ENCODE measurements around the gene CTNNA3. TPM values are rescaled to one million over a fixed set of nuclear protein-coding genes. Genes with fewer than 3 reads are reported as not detected.
A peak's percentile ranks its signal among the peaks of the same experiment; 100 is the strongest.

CTNNA3 gene
- total and polyA plus RNA-seq, 2 donors from 2014 or later: 0.45 to 0.72 TPM

DNA sequence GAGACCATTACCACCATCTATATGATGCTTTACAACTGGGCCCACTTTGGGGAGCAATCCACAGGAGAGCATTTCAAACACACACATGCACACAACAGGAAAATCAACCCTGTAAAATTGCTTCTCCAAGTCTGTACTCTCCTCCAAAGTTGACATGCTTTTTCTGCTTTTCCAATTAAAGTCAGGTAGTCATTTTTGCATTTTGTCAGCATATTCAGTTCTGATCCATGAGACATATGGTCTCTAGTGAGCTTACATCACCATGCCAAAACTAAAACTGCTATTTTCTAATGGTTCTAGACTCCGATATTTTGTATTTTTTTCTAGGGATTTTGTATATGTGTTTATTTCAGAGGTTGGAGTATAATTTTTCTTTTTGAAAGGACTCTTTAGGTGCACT is 1143.7 kb downstream of the CTNNA3 start:
- TF ChIP-seq, protein P1, sequence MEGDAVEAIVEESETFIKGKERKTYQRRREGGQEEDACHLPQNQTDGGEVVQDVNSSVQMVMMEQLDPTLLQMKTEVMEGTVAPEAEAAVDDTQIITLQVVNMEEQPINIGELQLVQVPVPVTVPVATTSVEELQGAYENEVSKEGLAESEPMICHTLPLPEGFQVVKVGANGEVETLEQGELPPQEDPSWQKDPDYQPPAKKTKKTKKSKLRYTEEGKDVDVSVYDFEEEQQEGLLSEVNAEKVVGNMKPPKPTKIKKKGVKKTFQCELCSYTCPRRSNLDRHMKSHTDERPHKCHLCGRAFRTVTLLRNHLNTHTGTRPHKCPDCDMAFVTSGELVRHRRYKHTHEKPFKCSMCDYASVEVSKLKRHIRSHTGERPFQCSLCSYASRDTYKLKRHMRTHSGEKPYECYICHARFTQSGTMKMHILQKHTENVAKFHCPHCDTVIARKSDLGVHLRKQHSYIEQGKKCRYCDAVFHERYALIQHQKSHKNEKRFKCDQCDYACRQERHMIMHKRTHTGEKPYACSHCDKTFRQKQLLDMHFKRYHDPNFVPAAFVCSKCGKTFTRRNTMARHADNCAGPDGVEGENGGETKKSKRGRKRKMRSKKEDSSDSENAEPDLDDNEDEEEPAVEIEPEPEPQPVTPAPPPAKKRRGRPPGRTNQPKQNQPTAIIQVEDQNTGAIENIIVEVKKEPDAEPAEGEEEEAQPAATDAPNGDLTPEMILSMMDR (IDR thresholded peaks at IDR 0.05; ENCODE audit: borderline replicate concordance, extremely low read depth, insufficient read depth): no peak
- Histone ChIP-seq H3K27ac (ENCODE audit: low read depth in 2 of 2, low read length in 2 of 2) (no peak overlapping the region), H3K4me3 (ENCODE audit: low read length in 3 of 3) (no peak overlapping the region), H3K4me1 (ENCODE audit: control insufficient read depth in 2 of 3, insufficient read depth in 2 of 3, low read depth in 1 of 3, low read length in 3 of 3) (no peaks in the 10 kb centered on the region), H3K9me3 (ENCODE audit: control insufficient read depth in 2 of 3, insufficient read depth in 1 of 3, low read length in 3 of 3) (no peaks in the 10 kb centered on the region), H3K9ac (ENCODE audit: low read length in 3 of 3) (no peak overlapping the region), H3K27me3 (ENCODE audit: control insufficient read depth, insufficient read depth, low read length) (no peaks in the 10 kb centered on the region), H3K36me3 (ENCODE audit: control insufficient read depth in 2 of 3, insufficient read depth in 3 of 3, low read length in 3 of 3) (no peaks in the 10 kb centered on the region)
- intact Hi-C loops (cut with DNase I): no loop called here
- FAIRE-seq (no peak), DNase-seq (no peak)

DNA sequence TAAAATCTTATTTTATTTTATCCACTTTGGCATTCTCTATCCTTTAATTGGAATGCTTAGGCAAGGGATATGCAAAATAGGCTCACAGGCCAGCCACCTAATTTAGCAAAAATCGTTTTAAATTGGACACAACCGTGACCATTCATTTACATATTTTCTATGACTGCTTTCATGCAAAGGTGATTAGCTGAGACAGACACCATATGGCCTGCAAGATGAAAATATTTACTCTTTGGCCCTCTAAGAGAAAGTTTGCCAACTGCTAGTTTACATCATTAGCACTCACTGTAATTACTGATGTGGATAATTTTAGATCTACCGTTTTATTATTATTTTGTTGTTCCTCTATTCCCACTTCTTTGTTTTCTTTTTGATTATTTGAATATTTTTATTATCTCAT is 1145.6 kb downstream of the CTNNA3 start:
- no peak overlapping the region for H3K4me3 ChIP-seq (ENCODE audit: low read length in 3 of 3)
- DNase-seq: no peak
- no peak overlapping the region for H3K9ac ChIP-seq (ENCODE audit: low read length in 3 of 3)
- FAIRE-seq: no peak
- H3K27ac ChIP-seq (ENCODE audit: low read depth in 2 of 2, low read length in 2 of 2): no peak overlapping the region
- H3K27me3 ChIP-seq (ENCODE audit: control insufficient read depth, insufficient read depth, low read length): no peaks in the 10 kb centered on the region
- H3K36me3 ChIP-seq (ENCODE audit: control insufficient read depth in 2 of 3, insufficient read depth in 3 of 3, low read length in 3 of 3): no peaks in the 10 kb centered on the region
- no peaks in the 10 kb centered on the region for H3K9me3 ChIP-seq (ENCODE audit: control insufficient read depth in 2 of 3, insufficient read depth in 1 of 3, low read length in 3 of 3)
- no peaks in the 10 kb centered on the region for H3K4me1 ChIP-seq (ENCODE audit: control insufficient read depth in 2 of 3, insufficient read depth in 2 of 3, low read depth in 1 of 3, low read length in 3 of 3)
- intact Hi-C loops (cut with DNase I): no loop called here
- TF ChIP-seq, protein P1 (IDR thresholded peaks at IDR 0.05; ENCODE audit: borderline replicate concordance, extremely low read depth, insufficient read depth): no peak

DNA sequence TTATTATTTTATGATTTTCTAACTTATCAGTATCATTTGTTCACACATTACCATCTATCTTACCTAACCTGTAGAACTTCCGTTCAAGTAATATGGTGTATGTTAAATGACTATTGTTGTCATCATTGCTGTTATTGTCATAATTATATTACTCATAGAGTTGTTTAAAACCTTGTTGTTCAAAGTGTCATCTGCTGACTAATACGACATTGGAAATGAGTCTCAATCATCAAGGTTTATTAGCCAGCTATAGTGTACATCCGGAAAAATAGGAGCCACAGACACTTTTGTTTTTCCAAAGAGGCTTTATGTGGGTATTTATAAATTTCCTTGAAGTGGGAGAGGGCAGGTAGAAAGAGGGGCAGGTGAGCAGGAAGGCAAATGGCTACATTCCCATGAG is 1157.1 kb downstream of the CTNNA3 start:
- TF ChIP-seq, protein P1 (IDR thresholded peaks at IDR 0.05; ENCODE audit: borderline replicate concordance, extremely low read depth, insufficient read depth): no peak
- H3K4me1 ChIP-seq (ENCODE audit: control insufficient read depth in 2 of 3, insufficient read depth in 2 of 3, low read depth in 1 of 3, low read length in 3 of 3): no peaks in the 10 kb centered on the region
- intact Hi-C loops (cut with DNase I): no loop called here
- FAIRE-seq (no peak), DNase-seq (no peak)
- H3K9me3 ChIP-seq (ENCODE audit: control insufficient read depth in 2 of 3, insufficient read depth in 1 of 3, low read length in 3 of 3): no peaks in the 10 kb centered on the region
- no peak overlapping the region for H3K4me3 ChIP-seq (ENCODE audit: low read length in 3 of 3)
- H3K27ac ChIP-seq (ENCODE audit: low read depth in 2 of 2, low read length in 2 of 2): no peak overlapping the region
- H3K27me3 ChIP-seq (ENCODE audit: control insufficient read depth, insufficient read depth, low read length): no peaks in the 10 kb centered on the region
- no peaks in the 10 kb centered on the region for H3K36me3 ChIP-seq (ENCODE audit: control insufficient read depth in 2 of 3, insufficient read depth in 3 of 3, low read length in 3 of 3)
- no peak overlapping the region for H3K9ac ChIP-seq (ENCODE audit: low read length in 3 of 3)

DNA sequence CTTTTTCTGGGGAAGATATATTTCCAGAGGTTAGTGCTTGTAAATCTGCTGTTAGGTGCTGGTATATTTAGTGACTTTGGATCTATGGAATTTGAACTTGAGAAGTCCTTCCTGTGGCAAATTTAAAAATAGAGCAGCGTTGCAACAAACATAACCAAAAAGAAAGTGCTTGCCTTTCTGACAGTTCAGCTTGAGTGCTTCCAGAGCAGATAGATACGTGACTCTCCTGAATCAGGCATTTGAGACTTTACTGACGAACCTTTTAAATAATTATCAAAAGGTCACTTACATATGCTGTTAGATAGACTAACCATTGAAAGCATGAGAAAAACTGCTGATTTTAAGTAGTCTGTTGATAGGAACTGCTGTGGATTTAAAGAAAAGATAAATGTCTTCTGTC is 1157.6 kb downstream of the CTNNA3 start:
- Histone ChIP-seq H3K36me3 (ENCODE audit: control insufficient read depth in 2 of 3, insufficient read depth in 3 of 3, low read length in 3 of 3) (no peaks in the 10 kb centered on the region), H3K9ac (ENCODE audit: low read length in 3 of 3) (no peak overlapping the region), H3K4me1 (ENCODE audit: control insufficient read depth in 2 of 3, insufficient read depth in 2 of 3, low read depth in 1 of 3, low read length in 3 of 3) (no peaks in the 10 kb centered on the region), H3K4me3 (ENCODE audit: low read length in 3 of 3) (no peak overlapping the region), H3K9me3 (ENCODE audit: control insufficient read depth in 2 of 3, insufficient read depth in 1 of 3, low read length in 3 of 3) (no peaks in the 10 kb centered on the region), H3K27ac (ENCODE audit: low read depth in 2 of 2, low read length in 2 of 2) (no peak overlapping the region), H3K27me3 (ENCODE audit: control insufficient read depth, insufficient read depth, low read length) (no peaks in the 10 kb centered on the region)
- DNase-seq (peak in 2 of 5 donors; percentile 8), FAIRE-seq (no peak)
- intact Hi-C loops (cut with DNase I): no loop called here
- TF ChIP-seq, protein P1 (IDR thresholded peaks at IDR 0.05; ENCODE audit: borderline replicate concordance, extremely low read depth, insufficient read depth): no peak

Measured in kidney (tissue), 14 donors.